DMS 273 (cell line): ENCODE data around the gene CALY.
"Not testable (repeated sequence)": the region's sequence is repeated elsewhere in the genome, so short reads cannot be mapped to it uniquely, and the experiment has no call there.

ENCODE experiments used
- DNase-seq: peaks from one replicate; lab custom pipeline; 2025; ENCODE audit not compliant: unreplicated experiment; lab: John Stamatoyannopoulos, UW

The CALY gene

GRCh38 chr10:133336577-133337369, at the start of gene CALY:
TSS of gene CALY (minus strand) at chr10:133336896. CDS start at chr10:133328989, 7,907 bp downstream.
- peak; percentile 71 for DNase-seq

GRCh38 chr10:133385214-133385613, 48.5 kb upstream of the CALY start:
- DNase-seq = no peak

- no peak for DNase-seq
Observed at GRCh38 chr10:133384071-133384470, 47.4 kb upstream of the CALY start.

- DNase-seq = no peak
Observed at GRCh38 chr10:133383551-133383950, 46.9 kb upstream of the CALY start.

GRCh38 chr10:133381036-133381435, 44.3 kb upstream of the CALY start:
- no peak for DNase-seq

- no peak for DNase-seq
Observed at GRCh38 chr10:133379801-133380666, 43.3 kb upstream of the CALY start.

GRCh38 chr10:133379152-133379800, 42.6 kb upstream of the CALY start, which contains the start of gene PAOX:
TSS of gene PAOX (plus strand) at chr10:133379262. CDS start at chr10:133379317, 55 bp downstream.
- peak; percentile 71 for DNase-seq

GRCh38 chr10:133378251-133379096, 41.8 kb upstream of the CALY start:
- DNase-seq = peak; percentile 71

- no peak for DNase-seq
Observed at GRCh38 chr10:133377818-133378250, 41.1 kb upstream of the CALY start.

GRCh38 chr10:133377025-133377817, 40.5 kb upstream of the CALY start:
- DNase-seq = no peak

GRCh38 chr10:133376183-133376582, 39.5 kb upstream of the CALY start:
- not testable (repeated sequence) for DNase-seq

GRCh38 chr10:133375357-133376115, 38.8 kb upstream of the CALY start:
- DNase-seq = no peak

- DNase-seq = peak; percentile 95
Observed at GRCh38 chr10:133373174-133374090, 36.7 kb upstream of the CALY start, which contains the start of gene ECHS1. TSS of gene ECHS1 (minus strand) at chr10:133373354. CDS start at chr10:133373333, 21 bp downstream.

- DNase-seq = no peak
Observed at GRCh38 chr10:133372507-133372906, 35.8 kb upstream of the CALY start.

- DNase-seq = no peak
Observed at GRCh38 chr10:133370030-133370786, 33.5 kb upstream of the CALY start.

- no peak for DNase-seq
Observed at GRCh38 chr10:133368153-133368552, 31.5 kb upstream of the CALY start.

GRCh38 chr10:133367461-133367860, 30.8 kb upstream of the CALY start:
- DNase-seq = not testable (repeated sequence)
